Stimulated activated CD4-positive, alpha-beta T cell treated with anti-CD3 and anti-CD28 coated beads, TNF-alpha, amount 100 ng/mL, for 48 hours (primary cell): Measurements from ENCODE around the gene ZNF512B.
"Not testable (repeated sequence)": the region's sequence is repeated elsewhere in the genome, so short reads cannot be mapped to it uniquely, and the experiment has no call there.

ENCODE experiments used
- DNase-seq, 3 donors: peaks; one replicate each; pipeline ENCODE4 v3.0.0-alpha.2; 2020; ENCODE audit warnings: low read depth in 3 of 3

ZNF512B gene

DNA sequence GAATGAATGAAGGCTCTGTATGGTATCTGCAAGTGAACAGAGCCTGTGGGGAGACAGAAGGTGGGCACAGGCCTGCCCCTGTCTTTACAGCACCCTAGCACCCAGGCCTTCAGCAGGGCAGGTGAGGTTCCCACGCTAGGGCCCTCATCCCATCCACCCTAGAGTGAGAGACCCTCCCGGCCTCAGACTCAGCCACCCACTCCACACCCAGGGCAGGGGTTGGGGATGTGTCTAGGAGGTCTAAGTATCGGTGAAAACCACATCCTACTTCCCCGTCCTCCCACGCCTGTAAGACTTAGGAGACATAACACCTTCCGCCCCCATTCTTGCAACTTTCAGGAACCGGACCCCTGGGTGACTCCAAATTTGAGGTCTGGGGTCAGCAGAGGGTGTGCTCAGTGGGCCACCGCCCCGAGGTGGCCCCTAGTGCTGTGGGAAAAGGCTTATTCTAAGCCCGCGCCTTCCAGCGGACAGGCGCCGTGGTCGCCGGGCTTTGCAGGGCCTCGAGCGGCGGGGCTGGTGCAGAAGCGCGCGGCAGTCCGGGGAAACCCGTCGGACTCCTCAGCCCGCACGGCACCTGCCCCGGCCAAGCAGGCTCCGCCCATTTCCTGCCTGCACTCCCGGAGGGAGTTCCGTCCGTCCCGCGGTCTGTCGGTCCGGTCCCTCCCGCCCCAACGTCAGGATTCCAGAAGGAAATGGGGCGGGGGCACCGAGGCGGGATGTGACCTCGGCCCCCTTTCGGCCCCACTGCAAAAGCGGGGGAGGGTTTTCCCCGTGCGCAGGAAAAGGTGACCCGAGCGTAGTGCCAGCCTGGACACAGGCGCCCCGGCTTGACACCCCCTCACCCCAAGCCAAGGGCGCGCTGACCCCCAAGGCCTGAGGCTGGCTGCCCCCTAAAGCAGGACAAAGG, 8.8 kb upstream of the ZNF512B start:
- peak in 1 of 3 donors; percentile 63 for DNase-seq

DNA sequence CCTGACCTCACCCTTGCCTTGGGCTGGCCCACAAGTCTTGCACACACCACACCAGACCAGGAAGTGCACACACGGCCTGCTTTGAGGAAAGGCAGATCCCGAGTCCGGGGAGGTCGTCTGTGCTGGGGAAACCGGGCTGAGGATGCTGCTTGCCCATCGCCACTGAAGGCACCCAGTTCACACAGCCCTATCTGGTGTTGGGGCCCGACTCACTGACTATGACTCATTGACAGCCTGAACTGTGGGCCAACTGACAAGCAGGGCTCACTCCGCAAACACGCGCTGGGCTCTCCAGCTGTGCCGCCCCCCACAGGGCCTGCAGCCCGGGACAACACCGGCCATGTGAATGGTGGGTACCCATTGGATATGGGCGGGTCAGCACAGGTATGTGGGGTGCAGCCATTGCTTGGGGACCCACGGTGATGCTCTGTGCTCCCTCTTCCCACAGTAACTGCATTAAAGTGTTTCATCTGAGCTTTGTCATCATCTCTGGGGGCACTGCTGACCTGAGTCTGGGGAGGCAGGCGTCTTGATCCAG, 8.1 kb upstream of the ZNF512B start:
- peak in 1 of 3 donors; percentile 57 for DNase-seq

DNA sequence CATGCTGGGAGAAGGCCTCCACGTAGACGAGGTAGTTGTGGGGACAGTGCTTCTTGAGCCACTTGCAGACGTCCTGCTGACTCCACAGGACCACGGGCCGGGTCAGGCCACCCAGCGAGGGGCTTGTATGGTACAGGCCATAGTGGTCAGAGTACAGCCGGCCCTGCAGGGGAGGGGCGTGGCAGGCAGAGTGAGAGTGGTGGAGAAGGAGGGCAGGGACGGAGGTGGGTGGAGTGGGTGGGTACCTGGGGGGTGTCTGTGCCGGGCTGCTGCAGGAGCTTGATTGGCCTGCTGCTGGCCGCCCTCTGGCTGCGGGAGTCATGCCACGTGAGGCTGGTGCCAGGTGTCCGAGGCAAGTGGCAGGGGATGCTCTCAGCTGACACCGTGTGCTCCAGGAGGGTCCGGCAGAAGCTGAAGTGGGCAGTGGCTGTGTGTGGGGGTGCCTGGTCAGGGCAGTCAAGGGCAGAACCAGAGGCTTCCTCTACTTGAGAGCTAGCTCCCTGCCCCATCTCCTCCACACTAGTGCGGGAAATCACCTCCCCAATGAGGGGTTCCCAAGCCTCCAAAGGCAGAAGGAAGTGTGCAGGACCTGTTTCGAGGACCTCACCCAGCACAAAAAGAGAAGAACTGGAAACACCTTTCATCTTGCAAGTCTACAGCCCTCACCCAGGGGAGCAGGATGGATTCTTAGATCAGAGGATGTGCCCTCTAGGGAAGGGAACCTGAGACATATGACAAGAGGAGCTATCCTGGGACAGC, 7.4 kb upstream of the ZNF512B start:
- DNase-seq: no peak

DNA sequence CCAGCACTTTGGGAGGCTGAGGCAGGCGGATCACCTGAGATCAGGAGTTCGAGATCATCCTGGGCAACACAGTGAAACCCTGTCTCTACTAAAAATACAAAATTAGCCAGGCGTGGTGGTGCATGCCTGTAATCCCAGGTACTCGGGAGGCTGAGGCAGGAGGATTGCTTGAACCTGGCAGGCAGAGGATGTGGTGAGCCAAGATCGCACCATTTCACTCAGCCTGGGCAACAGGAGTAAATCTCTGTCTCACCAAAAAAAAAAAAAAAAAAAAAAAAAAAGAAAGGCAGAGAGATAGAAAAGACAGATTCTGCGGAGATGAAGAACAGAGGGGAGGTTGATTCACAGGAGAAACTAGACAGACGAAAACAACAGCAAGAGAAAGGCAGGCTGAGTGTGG, 6.8 kb upstream of the ZNF512B start:
- DNase-seq: not testable (repeated sequence)

DNA sequence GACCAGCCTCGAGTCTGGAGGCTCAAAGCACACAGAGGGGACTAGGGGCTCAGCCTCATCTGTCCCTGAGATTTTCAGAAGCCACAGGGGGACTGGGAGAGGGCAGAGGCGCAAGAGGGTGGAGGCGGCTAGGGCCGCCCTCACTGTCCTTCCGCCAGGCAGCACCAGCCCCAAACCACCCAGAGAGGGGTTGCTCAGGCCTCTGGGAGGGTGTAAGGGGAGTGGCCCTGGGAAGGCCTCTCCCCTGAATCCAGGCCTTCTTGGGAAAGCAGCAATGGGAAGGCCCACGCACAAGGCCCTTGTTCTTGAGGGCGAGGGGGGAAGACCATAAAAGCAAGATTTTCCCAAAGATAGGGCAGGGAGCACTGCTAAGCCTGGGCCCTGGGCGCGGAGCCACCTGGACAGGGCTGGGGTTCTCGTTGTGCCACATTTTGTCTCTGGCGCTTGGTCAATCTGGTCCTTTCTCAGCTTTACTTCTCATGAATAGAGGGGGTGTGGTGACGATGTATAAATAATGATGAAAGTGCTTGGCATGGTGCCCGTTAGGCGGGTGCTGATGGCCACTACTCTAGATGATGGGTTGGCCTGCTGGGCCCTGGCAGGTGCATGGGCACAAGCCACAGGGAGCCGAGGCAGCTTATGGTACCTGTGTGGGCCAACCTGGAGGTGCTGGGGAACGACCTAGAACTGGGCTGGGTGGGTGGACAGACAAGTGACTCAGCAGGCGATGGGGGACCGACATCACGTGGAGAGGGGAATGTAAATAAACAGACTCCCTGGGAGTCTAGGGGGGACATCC, 4.9 kb upstream of the ZNF512B start:
- DNase-seq: no peak

DNA sequence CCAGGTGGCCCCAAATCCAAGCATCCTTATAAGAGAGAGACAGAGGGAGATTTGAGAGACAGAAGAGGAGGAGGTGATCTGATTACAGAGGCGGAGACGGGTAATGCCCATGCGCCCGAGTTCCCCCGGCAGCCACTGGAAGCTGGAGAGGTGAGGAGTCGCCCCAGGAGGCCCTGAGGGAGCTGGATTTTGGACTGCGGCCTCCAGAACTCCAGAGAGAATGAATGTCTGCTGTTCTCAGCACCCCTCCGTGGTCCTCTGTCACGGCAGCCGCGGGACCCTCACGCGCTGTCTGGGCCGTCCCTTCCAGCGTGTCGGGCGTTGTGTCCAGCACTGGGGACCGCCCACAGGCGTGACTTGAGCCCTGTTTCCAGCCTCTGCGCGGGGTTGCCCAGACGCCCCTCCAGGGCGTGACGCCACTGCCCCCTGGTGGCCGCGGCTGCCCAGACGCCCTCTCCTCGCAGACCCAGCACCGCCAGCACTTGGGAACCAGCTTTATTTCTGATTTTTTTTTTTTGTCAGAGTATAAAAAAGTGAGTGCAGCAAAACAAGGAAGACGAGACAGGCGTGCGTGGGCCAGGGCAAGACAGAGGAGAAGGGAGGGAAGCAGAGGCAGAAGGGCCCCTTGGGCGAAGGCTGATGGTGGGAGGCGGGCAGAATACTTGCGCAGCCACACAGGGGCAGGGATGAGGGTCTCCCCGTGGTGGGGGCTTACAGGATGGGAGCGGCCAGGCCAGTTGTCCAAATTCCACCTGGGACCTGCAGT, 4.1 kb upstream of the ZNF512B start:
- DNase-seq: peak in 1 of 3 donors; percentile 78

DNA sequence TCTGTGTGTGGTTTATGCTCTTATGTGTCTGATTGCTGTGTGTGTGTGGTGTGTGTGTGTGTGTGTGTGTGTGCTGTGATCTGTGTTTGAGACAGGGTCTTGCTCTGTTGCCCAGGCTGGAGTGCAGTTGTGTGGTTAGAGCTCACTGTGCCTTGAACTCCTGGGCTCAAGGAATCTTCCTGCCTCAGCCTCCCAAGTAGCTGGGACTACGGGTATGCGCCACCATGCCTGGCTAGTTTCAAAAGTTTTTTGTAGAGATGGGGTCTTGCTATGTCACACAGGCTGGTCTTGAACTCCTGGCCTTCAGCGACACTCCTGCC, 3.4 kb upstream of the ZNF512B start:
- DNase-seq: no peak

DNA sequence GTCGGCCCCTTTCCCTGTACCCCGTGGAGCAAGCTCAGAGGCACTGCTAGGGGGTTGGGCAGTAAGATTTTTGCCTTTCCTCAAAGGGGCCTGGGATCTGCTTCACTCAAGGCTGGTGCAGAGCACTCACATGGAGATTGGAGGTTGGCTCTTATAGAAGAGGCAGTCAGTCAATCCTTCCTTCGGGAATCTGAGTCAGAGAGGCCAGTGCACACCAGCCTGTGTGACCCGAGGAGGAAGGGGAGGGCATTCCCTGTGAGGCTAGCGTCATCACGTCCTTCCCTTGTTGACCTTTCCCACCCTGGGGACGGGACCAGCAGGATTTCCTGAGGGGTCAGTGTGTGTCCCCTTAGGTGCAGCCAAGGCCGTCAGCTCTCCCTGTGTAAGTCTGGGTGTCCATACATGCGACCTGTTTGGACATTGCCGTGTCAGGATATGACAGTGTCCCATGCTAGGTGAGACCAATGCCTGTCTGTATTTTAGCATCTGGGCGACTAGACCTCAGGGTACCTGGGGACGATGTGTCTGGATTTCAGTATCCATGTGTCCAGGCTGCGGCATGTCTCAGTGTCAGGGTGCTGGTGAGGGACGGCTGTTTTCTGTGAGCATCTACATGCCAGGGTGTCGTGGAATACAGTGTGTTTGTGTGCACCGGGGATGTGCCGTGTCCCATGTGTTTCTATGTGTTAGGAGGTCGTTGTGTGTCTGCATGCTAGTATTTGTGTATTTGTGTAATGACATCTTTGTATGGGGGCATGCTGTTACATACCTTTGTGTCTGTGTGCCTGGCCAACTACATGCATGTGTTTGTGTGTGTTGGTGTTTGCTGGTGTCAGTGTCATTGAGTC, 2.8 kb upstream of the ZNF512B start:
- no peak for DNase-seq

DNA sequence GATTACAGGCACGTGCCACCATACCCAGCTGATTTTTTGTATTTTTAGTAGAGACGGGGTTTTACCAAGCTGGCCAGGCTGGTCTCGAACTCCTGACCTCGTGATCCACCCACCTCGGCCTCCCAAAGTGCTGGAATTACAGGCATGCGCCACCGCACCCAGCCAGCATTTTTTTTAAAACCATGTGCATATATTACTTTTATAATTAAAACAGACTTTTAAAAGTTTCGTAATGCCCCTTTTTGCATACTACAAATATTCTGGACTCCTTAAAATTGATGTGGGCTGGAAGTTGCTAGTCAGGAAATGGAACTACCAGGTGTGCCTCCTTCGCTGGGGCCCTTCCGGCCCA, 2.2 kb upstream of the ZNF512B start:
- not testable (repeated sequence) for DNase-seq

DNA sequence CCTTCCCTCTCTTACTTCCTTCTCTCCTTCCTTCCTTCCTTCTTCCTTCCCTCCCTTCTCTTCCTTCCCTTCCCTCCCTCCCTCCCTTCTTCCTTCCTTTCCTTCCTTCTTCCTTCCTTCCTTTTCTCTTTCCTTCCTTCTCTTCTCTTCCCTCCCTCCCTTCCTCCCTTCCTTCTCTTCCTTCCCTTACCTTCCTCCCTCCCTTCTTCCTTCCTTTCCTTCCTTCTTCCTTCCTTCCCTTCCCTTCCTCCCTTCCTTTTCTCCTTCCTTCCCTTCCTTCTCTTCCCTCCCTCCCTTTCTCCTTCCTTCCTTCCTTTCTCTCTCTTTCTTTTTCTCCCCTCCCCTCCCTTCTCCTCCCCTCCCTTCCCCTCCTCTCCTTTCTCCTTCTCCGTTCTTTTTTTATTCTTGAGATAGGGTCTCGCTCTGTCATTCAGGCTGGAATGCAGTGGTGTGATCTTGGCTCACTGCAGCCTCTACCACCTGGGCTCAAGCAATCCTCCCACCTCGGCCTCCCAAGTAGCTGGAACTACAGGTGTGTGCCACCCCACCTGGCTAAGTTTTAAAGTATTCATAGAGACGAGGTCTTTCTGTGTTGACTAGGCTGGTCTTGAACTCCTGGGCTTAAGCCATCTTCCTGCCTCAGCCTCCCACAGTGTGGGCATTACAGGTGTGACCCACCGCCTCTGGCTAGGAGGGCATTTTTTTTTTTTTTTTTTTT, 1.1 kb upstream of the ZNF512B start:
- DNase-seq: no peak

DNA sequence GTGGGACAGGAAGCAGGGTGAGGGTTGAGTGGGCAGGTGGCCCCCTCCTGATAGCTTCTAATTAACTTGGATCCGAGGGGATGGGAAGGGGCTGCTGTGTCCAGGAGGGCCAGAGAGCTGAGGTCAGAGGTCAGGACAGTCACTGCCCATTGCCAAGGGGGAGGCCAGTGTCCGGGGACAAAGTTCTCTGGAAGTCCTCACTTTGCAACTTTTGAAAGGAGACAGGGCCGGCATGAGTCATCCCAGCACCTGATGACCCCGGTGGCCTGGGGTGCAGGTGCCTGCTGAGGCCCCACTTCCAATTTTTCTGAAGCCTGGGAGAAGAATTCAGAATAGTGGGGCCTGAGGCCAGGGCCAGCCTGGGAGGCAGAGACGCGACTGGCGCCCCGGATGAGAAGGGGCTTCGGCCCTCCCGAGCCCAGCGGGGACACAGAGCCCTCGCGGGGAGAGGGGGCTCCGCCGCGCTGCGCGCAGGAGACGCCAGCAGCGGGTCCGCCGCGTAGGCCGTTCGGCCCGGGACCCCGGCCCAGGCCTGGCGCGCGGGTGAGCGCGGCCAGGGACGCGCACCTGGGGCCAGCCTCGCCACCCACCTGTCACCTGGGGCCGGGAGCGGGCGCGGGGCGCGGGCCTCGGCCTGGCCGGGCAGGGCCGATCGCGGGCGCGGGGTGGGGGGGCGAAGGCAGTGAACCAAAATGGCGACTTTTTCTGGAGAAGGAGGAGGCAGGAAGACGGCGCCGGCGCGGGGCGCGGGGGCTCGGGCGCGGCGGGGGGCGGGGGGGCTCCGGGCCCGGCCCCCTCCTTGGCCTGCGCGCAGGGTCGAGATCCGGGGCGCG, 586 bp downstream of the ZNF512B start:
- DNase-seq: no peak

DNA sequence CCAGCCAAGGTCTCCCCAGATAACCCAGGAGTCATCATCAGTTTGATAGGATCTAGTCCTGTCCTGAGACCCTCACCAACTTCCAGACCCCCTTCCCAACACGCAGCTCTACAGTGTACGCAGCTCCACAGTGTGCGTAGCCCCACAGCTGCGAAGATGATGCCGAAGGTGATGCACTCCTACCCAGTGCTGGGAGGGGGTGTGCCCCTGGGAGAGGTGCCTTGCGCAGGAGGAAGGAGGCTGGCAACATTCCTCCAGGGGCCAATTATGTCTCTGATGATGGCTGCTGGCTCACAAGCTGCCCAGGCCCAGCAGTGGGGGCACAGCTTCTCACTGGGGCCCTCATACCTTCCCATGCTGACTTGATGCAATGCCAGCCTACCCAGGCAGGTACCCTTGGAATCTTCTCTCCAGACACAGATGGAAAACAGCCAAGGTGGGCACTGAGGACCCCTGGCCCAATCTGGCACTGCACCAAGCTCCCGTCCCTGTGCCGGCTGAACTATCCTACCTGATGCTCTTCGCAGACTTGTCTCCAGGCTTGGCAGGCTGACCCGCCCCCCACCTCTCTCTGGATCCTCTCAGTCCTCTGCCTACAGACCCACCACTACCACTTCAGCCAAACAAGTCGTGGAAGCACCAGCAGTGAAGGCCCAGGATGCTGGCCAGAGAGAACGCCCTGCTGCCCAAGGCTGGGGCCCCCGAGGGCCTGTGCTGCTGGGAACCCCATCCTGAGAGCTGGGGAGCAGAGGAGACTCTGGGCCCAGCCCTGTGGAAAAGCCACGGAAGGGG, 1.4 kb downstream of the ZNF512B start:
- DNase-seq: no peak

DNA sequence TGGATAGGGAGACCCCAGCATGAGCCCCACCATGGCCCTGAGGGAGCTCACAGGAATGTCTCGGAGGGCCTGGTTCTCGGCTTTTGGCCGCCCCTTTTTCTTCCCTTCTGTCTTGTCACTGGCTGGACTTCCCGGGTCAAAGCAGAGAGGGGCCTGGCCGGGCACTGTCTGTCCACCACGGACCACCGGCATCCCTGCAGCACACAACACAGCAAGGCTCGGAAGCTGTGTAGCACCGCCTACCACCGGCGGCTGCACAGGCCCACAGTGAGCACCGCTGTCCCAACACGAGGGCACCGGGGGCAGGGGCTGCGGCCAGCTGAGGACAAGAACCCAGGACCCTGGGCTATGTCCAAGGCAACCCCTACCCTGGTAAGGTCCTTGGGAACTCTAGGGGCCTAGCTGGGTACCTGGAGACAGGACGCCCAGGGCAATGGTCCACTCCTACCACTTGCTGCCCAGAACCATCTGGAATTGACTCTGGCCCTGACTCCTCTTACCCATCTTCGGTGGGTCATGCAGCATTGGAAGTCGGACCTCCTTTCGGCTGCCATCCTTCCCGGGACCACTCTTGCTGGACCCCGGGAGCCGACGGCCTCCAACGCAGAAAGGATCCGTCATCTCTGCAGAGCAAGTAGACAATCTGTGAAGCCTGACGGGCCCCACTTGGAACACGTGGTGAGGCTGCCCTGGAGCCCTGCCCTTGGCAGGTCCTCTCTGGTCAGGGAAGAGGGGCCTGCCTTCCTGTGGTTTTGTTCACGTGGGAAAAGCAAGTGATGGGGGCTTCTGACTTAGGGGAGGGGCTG, 2.2 kb downstream of the ZNF512B start:
- DNase-seq: no peak

DNA sequence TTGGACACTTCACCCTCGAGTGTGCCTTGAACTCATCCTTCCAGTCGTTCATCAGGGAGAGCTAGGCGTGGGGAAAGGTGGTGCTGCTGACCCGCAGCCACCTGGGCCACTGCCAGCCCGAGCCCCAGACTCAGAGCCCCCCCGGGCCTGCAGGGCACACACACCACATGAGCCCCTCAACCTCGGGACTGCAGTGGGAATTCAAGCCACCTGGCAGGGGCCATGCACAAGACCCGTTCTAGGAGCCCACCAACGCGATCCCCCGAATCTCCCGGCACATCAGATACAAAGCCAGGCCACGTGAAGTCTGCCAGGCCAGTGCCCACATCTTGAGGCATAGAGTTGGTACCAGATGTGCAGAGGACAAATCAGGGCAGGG, 2.8 kb downstream of the ZNF512B start:
- DNase-seq: no peak

DNA sequence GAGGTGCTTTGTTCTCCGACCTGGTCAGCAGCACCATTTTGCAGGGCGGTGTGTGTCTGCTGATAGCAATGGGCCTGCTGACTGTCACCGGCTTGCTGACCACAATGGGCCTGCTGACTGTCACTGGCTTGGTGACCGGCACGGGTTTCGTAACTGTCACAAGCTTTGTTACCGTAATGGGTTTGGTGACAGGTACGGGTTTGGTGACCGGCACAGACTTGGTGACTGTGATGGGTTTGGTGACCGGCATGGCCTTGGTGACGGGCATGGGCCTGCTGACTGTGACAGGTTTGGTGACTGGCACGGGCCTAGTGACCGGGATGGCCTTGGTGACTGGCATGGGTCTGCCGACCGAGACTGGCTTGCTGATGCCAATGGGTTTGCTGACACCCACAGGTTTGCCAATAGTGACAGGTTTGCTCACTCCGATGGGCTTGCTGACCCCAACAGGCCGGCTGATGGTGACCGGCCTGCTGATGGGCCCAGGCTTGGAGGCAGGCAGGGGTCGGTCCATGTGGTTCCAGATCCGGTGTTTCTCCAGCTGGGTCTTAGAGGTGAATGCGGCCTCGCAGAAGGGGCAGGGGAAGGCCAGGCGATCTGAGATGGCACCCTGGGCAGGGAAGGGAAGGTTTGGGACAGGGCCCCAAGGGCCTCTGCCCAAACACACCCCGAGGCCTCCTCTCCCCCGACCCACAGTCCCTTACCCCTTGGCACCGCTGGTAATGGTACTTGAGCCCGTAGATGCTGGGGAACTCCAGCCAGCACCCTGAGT, 3.4 kb downstream of the ZNF512B start:
- DNase-seq: no peak

DNA sequence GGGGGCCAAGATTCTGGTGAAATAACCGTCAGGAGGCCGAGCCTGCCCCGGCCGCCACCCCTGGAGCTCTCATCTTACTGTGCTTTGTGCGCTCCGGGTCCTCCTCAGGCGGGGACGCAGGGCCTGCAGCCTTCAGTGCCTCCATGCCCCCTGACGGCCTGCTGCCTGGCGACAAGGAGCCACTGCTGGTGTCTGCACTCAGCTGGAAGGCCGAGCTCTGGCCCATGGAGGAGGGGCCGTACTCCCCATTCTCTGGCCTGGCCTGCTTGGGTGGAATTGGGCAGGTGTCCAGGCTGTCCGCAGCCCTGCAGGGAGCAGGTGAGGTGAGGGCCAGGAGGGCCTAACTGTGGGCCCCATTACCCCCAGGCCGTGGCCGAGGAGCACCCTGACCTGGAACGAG, 5.3 kb downstream of the ZNF512B start:
- no peak for DNase-seq
